Measurements from ENCODE around the gene PTTG2. TPM values are rescaled to one million over a fixed set of nuclear protein-coding genes. Genes with fewer than 3 reads are reported as not detected.
"Not testable (repeated sequence)": the region's sequence is repeated elsewhere in the genome, so short reads cannot be mapped to it uniquely, and the experiment has no call there.

Gene PTTG2
- total RNA-seq, 1 donor from 2014 or later, result 1.1 TPM

DNA sequence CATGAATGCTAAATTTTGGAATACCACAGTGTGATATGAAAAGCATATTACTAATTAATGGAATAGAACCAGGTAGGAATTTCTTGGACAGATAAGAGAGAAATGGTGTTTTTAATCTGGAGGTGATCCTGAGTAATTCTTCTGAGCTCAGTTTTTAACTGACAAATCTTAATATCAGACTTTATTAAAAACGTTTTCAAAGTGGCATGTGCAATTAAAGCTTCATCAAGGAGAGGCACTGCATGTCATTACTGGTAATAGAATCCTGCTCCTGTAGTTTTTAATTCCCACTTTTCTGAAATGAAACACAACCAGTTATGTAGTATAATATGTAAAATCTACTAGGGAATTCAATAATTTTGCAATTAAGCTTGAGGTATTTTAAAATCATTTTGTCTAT, 7.0 kb upstream of the PTTG2 start:
- no peak for DNase-seq (ENCODE audit: low spot score)
- intact Hi-C loops (cut with DNase I), result no loop called here

DNA sequence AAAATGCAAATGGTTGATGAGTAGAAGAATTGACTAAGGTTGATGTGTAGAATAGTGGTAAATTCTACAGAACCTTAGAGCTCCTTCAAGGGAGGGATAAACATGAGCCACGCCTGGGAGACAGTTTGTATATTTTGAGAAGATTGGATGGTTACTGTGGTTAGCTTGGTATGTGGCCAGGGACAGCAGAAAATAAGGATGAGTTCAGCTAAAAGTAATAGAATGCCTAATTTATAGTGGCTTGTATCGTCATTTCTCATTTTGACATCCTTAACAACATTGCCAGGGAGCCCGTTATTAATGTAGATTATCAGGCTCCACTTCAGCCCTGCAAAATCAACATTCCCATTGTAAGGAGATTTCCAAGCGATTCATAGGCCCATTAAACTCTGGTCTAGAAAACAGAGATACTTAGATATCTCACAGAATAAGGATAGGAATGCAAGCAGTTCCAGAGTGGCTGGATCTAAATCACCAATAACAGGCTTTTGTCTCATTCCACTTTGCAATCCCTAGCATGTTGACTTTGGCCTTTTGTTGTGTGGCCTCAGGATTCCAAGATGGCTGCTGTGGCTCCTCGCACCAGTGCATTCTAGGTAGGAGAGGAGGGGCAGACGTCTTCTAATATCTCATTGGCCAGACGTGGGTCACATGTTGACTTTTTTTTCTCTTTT, 6.4 kb upstream of the PTTG2 start:
- intact Hi-C loops (cut with DNase I), result no loop called here
- no peak for DNase-seq (ENCODE audit: low spot score)

DNA sequence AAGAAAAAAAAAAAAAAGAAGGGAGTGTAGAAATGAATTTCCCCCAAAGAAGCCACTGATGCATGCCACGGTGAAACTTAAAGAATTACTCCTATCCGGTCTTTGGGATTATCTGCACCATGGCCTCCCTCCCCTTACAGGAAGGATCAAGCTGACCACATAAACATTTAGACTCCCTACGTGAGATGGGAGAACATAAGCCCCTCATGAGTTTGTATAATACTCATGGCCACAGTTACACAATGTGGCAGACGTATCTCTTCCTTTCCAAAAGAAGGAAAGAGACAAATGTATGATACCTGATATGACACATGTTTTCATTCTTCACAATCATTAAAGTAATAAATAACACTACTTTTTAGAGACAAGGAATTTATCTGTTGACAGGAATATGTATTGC, 3.3 kb upstream of the PTTG2 start:
- DNase-seq (ENCODE audit: low spot score), result no peak
- intact Hi-C loops (cut with DNase I), result no loop called here

DNA sequence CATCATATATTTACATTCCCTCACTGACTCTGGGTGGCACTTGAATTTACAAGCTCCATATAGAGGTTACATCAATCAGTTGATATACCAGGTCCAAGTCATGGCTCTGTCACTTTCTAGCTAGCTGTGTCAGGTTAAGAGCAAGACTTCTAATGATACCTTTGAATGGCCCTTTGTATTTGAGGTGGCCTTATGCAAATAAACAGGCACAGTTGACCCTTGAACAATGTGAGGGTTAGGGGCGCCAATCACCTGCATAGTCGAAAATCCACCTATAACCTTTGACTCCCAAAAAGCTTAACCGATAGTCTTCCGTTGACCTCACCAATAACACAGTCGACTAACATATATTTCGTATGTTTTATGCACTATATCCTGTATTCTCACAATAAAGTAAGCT, 1.3 kb upstream of the PTTG2 start:
- no peak for DNase-seq (ENCODE audit: low spot score)
- intact Hi-C loops (cut with DNase I), result no loop called here

DNA sequence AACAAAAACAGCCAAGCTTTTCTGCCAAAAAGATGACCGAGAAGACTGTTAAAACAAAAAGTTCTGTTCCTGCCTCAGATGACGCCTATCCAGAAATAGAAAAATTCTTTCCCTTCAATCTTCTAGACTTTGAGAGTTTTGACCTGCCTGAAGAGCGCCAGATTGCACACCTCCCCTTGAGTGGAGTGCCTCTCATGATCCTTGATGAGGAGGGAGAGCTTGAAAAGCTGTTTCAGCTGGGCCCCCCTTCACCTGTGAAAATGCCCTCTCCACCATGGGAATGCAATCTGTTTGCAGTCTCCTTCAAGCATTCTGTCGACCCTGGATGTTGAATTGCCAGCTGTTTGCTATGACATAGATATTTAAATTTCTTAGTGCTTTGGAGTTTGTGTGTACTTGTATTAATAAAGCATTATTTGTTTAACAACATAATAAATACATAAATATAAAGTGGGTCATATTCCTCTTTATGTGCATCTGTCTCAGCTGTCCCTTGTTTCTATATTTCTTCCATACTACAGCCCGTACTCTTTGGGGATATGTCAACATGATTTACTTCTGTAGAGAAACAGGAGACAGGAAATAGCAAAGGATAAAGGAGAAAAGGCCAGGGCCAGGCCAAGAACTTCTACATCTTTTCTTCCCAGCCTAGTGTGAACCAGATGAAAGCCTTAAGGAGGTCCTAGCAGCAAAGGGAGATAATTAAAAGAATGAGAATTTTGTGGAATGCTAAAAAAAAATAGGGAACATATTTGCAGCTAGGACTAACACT, 667 bp downstream of the PTTG2 start:
- no peak for DNase-seq (ENCODE audit: low spot score)
- intact Hi-C loops (cut with DNase I), result no loop called here

DNA sequence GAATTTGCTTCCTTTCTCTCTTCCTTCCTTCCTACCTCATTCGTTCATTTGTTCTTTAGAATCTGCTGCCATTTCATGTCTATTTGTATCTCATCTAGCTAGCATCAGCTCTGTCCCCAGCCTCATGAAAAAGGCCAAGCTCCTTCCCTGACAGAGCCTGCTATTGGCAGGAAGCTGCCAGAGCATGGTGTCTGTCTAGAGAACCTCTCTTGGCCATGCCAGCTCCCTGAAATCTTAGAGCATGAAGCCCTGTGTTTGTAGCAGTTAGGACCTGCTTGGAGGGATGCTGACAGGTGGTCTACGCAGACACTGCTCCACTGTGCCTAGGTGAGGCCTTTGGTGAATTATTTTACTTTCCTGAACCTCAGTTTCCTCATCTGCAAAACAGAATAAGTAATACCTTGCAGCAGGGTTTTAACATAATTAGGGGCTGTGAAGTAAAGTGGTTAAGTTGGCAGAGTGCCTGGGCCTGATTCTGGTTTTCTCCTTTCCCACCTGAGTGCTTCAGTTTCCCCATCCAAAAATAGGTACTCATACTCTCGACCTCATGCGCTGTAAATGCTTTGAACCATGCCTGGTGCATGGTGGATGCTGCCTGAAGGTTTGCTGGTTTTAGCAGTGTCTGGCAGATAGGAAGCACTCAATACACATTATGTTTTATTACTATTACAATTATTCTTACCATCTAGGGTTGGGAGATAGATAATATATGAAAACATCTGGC, 4.7 kb downstream of the PTTG2 start:
- no peak for DNase-seq (ENCODE audit: low spot score)
- intact Hi-C loops (cut with DNase I), result no loop called here

DNA sequence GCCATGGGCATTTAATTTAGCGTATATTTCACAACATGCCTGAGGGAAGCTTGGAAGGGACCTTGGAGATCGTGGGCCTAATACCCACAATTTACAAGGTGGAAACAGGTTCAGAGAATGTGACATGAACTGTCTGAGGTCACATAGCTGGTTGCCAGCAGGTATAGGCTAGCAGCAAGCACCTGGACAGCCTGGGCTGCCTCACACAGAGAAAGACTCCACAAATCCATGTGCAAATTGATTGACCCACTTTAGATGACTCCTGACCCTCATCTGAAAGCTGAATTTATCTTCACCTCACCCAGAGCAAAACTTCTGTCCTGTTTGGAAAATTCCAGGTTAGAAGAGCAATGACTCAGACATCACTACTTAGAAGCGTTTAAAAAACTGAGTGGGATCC, 5.8 kb downstream of the PTTG2 start:
- intact Hi-C loops (cut with DNase I), result no loop called here
- DNase-seq (ENCODE audit: low spot score), result no peak

DNA sequence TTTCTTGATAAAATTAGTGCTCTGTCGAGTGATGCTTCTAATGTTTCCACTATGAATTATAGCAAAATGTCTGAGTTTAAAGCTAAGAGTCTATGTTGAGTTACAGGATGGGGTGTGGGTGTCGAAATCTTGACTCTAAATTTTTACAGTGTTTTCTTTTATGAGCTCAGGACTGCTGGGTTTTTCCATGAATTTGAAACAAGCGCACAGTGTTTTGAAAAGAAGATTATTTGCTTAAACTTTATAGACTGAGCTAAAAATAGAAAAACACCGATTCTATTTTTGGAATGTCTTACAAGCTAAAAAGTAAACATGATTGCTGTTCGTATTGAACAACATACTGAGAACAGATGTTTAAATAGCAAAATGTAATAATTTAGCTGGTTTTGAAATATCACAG, 7.5 kb downstream of the PTTG2 start:
- DNase-seq (ENCODE audit: low spot score), result no peak
- intact Hi-C loops (cut with DNase I), result no loop called here

DNA sequence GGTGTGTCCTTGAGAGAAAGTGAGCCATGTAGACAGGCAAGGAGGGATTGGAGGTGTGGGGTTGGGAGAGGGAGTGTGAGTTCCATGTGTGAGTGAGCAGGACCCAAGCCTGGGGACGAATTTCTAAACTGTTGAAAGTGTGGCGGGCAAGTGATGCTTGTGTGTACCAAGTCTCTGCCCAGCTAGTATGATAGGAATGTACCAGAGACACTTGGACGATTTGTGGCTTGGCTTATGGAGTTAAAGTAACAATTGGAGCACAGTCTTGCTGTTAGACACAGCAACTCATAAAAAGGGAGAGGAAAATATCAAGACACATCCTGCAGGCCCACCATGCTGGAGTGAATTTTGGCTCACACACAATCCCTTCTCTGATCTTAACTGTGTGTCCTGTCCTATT, 8.5 kb downstream of the PTTG2 start:
- intact Hi-C loops (cut with DNase I), result no loop called here

DNA sequence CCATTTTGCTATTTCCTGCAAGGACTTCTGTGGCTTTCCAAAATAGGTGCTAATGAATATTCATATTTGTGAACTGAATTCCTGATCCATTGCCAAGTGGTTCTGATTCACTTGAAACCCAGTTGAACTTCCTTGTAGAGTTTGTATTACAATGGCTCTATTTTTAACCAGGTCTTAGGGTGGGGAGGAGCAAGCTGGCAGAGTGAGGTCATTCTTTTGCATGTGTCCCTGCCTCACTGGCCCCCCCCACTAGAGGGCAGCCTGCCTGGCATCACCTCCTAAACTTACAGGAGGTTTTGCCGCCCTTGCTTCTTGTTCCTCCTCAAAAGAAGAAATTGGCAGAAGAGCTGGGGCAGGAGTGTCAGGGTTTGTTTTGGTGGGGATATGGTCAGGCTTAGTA, 10.5 kb downstream of the PTTG2 start:
- DNase-seq (ENCODE audit: low spot score), result peak; percentile 92
- intact Hi-C loops (cut with DNase I), result loop anchor here (5.0 to 10.0 kb wide), 2 partner anchors 63 to 344 kb away; no protein-coding TSS in a partner anchor

More for the DNA sequence above, 8.5 kb downstream of the PTTG2 start:
- no peak for DNase-seq (ENCODE audit: low spot score)

DNA sequence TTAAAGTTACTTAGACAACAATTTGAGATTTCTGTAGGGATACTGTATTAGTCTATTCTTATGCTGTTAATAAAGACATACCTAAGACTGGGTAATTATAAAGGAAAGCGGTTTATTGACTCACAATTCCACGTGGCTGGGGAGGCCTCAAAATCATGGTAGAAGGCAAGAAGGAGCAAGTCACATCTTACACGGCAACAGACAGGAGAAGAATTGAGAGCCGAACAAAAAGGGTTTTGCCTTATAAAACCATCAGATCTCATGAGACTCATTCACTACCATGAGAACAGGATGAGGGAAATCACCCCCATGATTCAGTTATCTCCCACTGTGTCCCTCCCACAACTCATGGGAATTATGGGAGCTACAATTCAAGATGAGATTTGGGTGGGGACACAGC, 11.0 kb downstream of the PTTG2 start:
- DNase-seq (ENCODE audit: low spot score), result no peak
- intact Hi-C loops (cut with DNase I), result loop anchor here (5.0 to 10.0 kb wide), 2 partner anchors 64 to 344 kb away; no protein-coding TSS in a partner anchor

DNA sequence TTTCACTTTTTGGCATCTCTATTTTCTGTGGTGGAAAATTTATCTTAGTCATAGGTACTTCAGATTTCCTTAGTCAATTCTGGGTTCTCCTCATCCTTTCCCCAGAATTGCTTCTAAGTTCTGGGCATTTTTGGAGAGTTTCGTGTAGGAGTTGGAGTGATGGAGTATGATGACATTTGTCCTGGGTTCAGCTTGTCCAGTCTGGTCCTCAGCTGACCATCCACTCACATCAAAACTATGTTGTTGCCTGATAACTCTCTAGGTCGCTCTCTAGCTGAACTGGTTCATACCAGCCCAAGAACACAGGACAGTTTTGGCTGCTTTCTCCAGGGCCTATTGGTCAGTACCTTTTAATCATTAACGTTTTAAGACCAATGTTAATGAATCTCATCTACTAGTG, 13.2 kb downstream of the PTTG2 start:
- no peak for DNase-seq (ENCODE audit: low spot score)
- intact Hi-C loops (cut with DNase I), result loop anchor here (5.0 to 10.0 kb wide), 2 partner anchors 66 to 341 kb away; no protein-coding TSS in a partner anchor

DNA sequence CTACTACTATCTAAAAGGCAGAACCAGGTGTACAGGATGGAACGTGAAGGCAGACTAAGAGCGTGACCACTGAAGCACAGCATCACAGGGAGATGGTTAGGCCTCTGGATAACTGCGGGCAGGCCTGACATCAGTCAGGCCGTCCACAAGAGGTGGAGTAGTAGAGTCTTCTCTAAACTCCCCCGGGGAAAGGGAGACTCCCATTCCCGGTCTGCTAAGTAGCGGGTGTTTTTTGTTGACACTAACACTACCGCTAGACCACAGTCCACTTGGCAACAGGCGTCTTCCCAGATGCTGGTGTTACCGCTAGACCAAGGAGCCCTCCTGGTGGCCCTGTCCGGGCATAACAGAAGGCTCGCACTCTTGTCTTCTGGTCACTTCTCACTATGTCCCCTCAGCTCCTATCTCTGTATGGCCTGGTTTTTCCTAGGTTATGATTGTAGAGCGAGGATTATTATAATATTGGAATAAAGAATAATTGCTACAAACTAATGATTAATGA, 15.2 kb downstream of the PTTG2 start:
- DNase-seq (ENCODE audit: low spot score), result not testable (repeated sequence)

DNA sequence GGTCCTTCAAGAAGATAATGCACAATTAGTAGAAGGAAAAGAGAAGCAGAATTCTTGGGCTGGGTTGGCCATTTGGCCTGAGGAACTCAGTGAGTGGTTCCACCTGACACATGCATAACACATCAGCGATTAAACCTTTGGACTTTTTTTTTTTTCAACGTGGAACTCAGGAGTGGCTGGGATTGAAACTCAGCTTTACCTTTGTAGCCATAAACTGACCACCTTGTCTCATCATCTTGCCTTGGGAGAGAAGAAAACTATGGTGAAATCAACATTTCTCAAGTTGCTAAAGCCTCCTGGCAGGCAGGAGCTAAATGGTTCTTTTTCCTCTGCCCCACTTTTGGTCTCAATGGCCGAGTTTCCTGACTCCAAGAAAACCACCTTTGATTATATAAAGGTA, 16.3 kb downstream of the PTTG2 start:
- DNase-seq (ENCODE audit: low spot score), result no peak
- intact Hi-C loops (cut with DNase I), result loop anchor here (2.0 to 10.0 kb wide), 5 partner anchors 86 to 338 kb away; partner anchors contain the start of genes PGM2, RELL1 and TBC1D1

More for the DNA sequence above, 15.2 kb downstream of the PTTG2 start:
- intact Hi-C loops (cut with DNase I), result loop anchor here (5.0 to 10.0 kb wide), 3 partner anchors 173 to 339 kb away; partner anchors contain the start of gene RELL1

DNA sequence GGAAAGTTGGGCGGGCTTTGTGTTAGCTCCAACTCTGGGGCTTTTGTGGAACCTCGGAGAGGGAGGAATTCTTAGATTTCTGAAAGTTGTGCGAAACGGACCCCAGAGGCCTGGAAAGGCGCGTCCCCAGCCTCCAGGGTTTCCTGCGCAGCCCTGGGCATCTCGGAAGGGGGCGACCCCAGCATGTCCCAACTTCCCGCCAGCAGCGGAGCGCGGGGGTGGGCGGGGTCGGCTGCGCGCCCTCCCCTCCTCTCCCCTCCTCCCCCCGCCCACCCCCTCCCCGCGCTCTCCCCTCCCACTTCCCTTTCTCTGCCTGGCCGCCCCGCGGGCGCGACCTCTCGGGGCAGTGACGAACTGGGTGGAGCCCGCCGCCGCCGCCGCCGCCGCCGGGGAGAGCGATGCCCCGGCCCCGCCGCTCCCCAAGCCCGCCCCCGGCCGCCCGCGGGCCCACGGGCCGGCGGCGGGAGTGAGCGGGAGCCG, 16.8 kb downstream of the PTTG2 start:
- peak; percentile 95 for DNase-seq (ENCODE audit: low spot score)
- intact Hi-C loops (cut with DNase I), result loop anchor here (2.0 to 10.0 kb wide), 5 partner anchors 86 to 338 kb away; partner anchors contain the start of genes PGM2, RELL1 and TBC1D1

DNA sequence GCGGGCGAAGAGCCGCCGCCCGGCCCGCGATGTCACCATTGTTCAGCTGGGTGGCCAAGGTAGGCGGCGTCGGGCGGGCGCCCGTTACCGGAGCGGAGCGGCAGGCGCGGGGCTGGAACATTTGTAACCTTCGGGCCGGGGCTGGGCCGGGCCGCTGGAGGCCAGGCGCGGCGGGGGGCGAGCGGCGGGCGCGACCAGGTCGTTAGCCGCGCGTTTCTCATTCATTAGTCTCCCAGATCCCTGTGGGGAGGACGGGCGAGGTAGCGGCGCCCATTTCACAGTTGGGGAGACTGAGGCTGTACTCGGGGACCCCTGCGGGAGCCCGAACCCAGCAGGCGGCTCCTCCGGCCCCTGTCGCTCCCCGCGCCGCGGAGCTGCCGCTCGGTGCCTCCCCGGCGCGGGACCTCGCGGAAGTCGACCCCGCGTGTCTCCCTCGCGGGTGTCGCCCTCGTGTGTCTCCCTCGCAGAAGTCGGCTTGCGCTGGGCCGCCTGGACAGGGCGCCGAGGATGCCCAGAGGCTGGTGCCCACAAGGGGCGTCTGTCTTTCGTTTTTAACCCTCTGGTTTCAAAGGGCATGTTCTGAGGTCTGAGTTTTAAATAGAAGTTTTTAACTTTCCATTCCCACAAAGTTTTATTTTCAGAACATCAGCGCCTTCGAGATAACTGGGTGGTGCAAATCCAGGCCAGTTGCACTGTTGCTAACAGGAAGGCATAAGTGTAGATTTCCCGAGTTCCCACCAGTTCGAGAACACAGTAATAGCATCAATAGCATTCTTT, 17.5 kb downstream of the PTTG2 start:
- intact Hi-C loops (cut with DNase I), result loop anchor here (2.0 to 10.0 kb wide), 6 partner anchors 59 to 337 kb away; partner anchors contain the start of genes PGM2, RELL1 and TBC1D1

DNA sequence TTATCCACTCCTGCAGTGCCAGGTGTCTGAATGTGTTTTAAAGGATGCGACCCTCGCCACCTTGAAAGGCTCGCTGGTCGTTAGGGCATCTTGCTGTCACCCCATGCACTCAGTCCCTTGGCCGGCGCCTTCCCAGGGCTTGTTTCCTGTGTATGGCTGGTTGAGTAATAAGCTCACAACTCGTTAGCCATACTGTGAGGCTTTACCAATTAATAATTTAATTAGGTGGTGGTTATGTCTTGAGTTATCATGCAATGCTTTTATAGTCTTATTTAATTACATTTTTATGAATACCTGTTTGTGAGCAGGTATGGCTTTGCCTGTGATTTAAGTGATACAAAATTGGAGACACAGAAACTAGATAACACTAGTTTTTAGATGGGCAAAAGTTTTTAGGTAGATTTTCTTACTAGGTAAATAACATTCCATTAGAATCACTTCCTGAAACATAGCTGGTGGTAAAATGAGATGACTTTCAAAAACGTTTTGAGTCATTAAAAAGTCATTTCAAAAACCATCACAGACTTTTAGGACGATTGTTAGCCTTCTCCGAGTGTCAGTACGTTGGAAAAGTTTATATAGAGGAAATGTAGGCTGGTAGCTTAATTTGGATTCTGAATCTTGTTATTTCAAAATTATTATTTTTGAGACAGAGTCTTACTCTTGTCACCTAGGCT, 18.2 kb downstream of the PTTG2 start:
- DNase-seq (ENCODE audit: low spot score), result no peak
- intact Hi-C loops (cut with DNase I), result loop anchor here (2.0 to 10.0 kb wide), 4 partner anchors 58 to 336 kb away; partner anchors contain the start of gene RELL1

More for the DNA sequence above, 17.5 kb downstream of the PTTG2 start:
- DNase-seq (ENCODE audit: low spot score), result peak; percentile 90

DNA sequence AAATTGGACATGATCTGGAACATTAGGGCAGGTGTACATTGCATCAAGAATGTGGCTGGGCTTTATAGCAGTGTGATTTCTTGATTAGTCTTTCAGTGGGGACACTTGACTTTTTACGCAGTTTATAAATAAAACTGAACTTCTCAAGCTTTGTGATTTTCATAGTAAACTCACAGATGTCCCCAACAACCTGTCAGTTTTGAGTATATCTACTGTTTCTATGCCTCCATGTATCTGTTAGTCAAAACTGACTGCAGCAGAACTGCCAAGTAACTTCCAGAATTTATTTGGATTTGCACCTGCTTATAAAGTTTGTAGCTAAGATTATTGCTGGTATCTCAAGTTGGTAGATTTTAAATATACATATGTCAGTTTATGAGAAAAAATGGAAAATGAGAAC, 20.0 kb downstream of the PTTG2 start:
- intact Hi-C loops (cut with DNase I), result no loop called here
- no peak for DNase-seq (ENCODE audit: low spot score)
